ENCODE data around the gene TBC1D22A. TPM values are rescaled to one million over a fixed set of nuclear protein-coding genes. Genes with fewer than 3 reads are reported as not detected.

TBC1D22A gene
- total and polyA plus RNA-seq, 4 donors, result 4.1 to 12.4 (median 8.4) TPM

- no peak overlapping the region for H3K9ac ChIP-seq (ENCODE audit: low read depth in 1 of 2, low read length in 2 of 2)
- no peak overlapping the region for H3K27ac ChIP-seq (ENCODE audit: low read depth in 1 of 2, low read length in 2 of 2)
- no peak for TF ChIP-seq NR2F2 (IDR thresholded peaks at IDR 0.05)
- no peak for TF ChIP-seq MAX (IDR thresholded peaks at IDR 0.05)
- TF ChIP-seq REST (IDR thresholded peaks at IDR 0.05), result no peak
- no peak for TF ChIP-seq JUND (IDR thresholded peaks at IDR 0.05)
- no peak for TF ChIP-seq SP1 (IDR thresholded peaks at IDR 0.05)
- TF ChIP-seq YY1 (IDR thresholded peaks at IDR 0.05), result no peak
- no peak for TF ChIP-seq GABPA (IDR thresholded peaks at IDR 0.05 in 1 of 2, conservative IDR thresholded peaks at IDR 0.05 in 1 of 2)
- TF ChIP-seq ZBTB33 (IDR thresholded peaks at IDR 0.05), result no peak
- no peak for TF ChIP-seq RAD21 (IDR thresholded peaks at IDR 0.05)
- TF ChIP-seq TAF1 (conservative IDR thresholded peaks at IDR 0.05), result no peak
- TF ChIP-seq ATF3 (IDR thresholded peaks at IDR 0.05), result no peak
- TF ChIP-seq RXRA (IDR thresholded peaks at IDR 0.05), result no peak
- TF ChIP-seq FOXA2 (IDR thresholded peaks at IDR 0.05), result no peak
- H3K4me3 ChIP-seq (ENCODE audit: low read depth in 1 of 3, low read length in 3 of 3), result no peak overlapping the region
- DNase-seq (ENCODE audit: low spot score), result no peak
- no peaks in the 10 kb centered on the region for H3K4me1 ChIP-seq (ENCODE audit: control insufficient read depth in 4 of 4, insufficient read depth in 4 of 4, low read length in 3 of 4)
- no peaks in the 10 kb centered on the region for H3K27me3 ChIP-seq (ENCODE audit: control insufficient read depth in 4 of 4, insufficient read depth in 4 of 4, low read length in 3 of 4)
- H3K36me3 ChIP-seq (ENCODE audit: control insufficient read depth in 4 of 4, insufficient read depth in 3 of 4, low read depth in 1 of 4, low read length in 3 of 4), result peaks cover 0 to 10% (median 6%) of the 10 kb centered on the region in 4 donors
- WGBS, result 80% methylated on average over 14 of the region's 14 CpGs
- H3K9me3 ChIP-seq (ENCODE audit: control insufficient read depth in 4 of 4, low read length in 3 of 4), result no peaks in the 10 kb centered on the region
Observed at GRCh38 chr22:46993633-46994032, 231.2 kb downstream of the TBC1D22A start.

- 97% methylated on average over 11 of the region's 11 CpGs for WGBS
- H3K27ac ChIP-seq (ENCODE audit: low read depth in 1 of 2, low read length in 2 of 2), result no peak overlapping the region
- H3K36me3 ChIP-seq (ENCODE audit: control insufficient read depth in 4 of 4, insufficient read depth in 3 of 4, low read depth in 1 of 4, low read length in 3 of 4), result peaks cover 0 to 10% (median 6%) of the 10 kb centered on the region in 4 donors
- no peak overlapping the region for H3K4me3 ChIP-seq (ENCODE audit: low read depth in 1 of 3, low read length in 3 of 3)
- no peak for DNase-seq (ENCODE audit: low spot score)
- no peak overlapping the region for H3K9ac ChIP-seq (ENCODE audit: low read depth in 1 of 2, low read length in 2 of 2)
- H3K4me1 ChIP-seq (ENCODE audit: control insufficient read depth in 4 of 4, insufficient read depth in 4 of 4, low read length in 3 of 4), result no peaks in the 10 kb centered on the region
- TF ChIP-seq ATF3 (IDR thresholded peaks at IDR 0.05), result no peak
- no peaks in the 10 kb centered on the region for H3K27me3 ChIP-seq (ENCODE audit: control insufficient read depth in 4 of 4, insufficient read depth in 4 of 4, low read length in 3 of 4)
- no peaks in the 10 kb centered on the region for H3K9me3 ChIP-seq (ENCODE audit: control insufficient read depth in 4 of 4, low read length in 3 of 4)
Observed at GRCh38 chr22:46994265-46994664, 231.8 kb downstream of the TBC1D22A start.
